HG03175 (cell line): ENCODE results near the gene STEAP3.
A peak's percentile ranks its signal among the peaks of the same experiment; 100 is the strongest.

Experiments used
- ATAC-seq: cut with Tn5 transposase; IDR thresholded peaks from one replicate; pipeline ENCODE4 v1.9.1; 2021; ENCODE audit warnings: mild to moderate bottlenecking, moderate library complexity; ENCODE audit not compliant: unreplicated experiment

The STEAP3 gene

GRCh38 chr2:119290859-119291587 lies 67.4 kb downstream of the STEAP3 start:
- peak; percentile 90 for ATAC-seq

- ATAC-seq = no peak
These were observed 68.0 kb downstream of the STEAP3 start for GRCh38 chr2:119291588-119292167.

GRCh38 chr2:119292226-119292625 lies 68.6 kb downstream of the STEAP3 start:
- no peak for ATAC-seq

GRCh38 chr2:119293254-119293653 lies 69.6 kb downstream of the STEAP3 start:
- no peak for ATAC-seq

- no peak for ATAC-seq
These were observed 70.3 kb downstream of the STEAP3 start for GRCh38 chr2:119293900-119294299.

- no peak for ATAC-seq
These were observed 71.0 kb downstream of the STEAP3 start for GRCh38 chr2:119294671-119295070.

GRCh38 chr2:119295688-119296375 lies 72.2 kb downstream of the STEAP3 start:
- no peak for ATAC-seq

GRCh38 chr2:119301413-119301812 lies 77.8 kb downstream of the STEAP3 start:
- ATAC-seq = no peak

GRCh38 chr2:119304847-119305246 lies 81.2 kb downstream of the STEAP3 start:
- no peak for ATAC-seq

- no peak for ATAC-seq
These were observed 82.0 kb downstream of the STEAP3 start for GRCh38 chr2:119305497-119306195.

- ATAC-seq = no peak
These were observed 82.6 kb downstream of the STEAP3 start for GRCh38 chr2:119306196-119306590.

- ATAC-seq = no peak
These were observed 83.9 kb downstream of the STEAP3 start for GRCh38 chr2:119307419-119308140.

GRCh38 chr2:119308793-119309330 lies 85.2 kb downstream of the STEAP3 start:
- ATAC-seq = no peak

GRCh38 chr2:119311371-119311770 lies 87.7 kb downstream of the STEAP3 start:
- ATAC-seq = no peak

GRCh38 chr2:119311831-119312230 lies 88.2 kb downstream of the STEAP3 start:
- ATAC-seq = no peak
